Thyroid gland (tissue), 4 donors: ENCODE results near the gene ARNT2.

Experiments used
- POLR2A ChIP-seq, 2 donors: fragments of 450-650 bp; IDR thresholded peaks; one replicate each; pipeline ENCODE4 v1.6.1; 2017; ENCODE audit warnings: antibody characterized with exemption in 2 of 2, mild to moderate bottlenecking in 2 of 2, moderate library complexity in 1 of 2
- TF ChIP-seq, protein P1 (sequence below), 6 experiments: fragments of 200-600 bp in 3 of 6; fragments of 450-650 bp in 3 of 6; sonication (generic) in 3 of 6; IDR thresholded peaks; one replicate each; pipeline ENCODE4 v1.5.1; 2016 to 2019; ENCODE audit warnings: antibody characterized with exemption in 6 of 6, mild to moderate bottlenecking in 2 of 6, inconsistent platforms in 1 of 6, moderate library complexity in 1 of 6

DNA sequence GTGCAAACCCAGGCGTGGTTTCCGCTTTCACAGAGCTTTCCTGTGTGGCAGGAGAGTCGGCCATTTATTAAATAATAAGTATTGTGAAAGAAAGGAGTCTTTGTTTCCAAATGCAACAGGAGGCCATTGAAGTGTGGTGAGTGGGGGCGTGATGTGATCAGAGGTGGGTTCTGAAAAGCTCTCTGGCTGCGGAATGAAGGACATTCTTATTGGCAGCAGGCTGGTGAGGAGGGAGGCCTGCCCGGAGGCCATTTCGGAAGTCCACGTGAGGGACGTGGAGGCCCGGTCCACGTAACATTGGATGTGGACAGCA lies 11.1 kb downstream of the ARNT2 start:
- TF ChIP-seq, protein P1, sequence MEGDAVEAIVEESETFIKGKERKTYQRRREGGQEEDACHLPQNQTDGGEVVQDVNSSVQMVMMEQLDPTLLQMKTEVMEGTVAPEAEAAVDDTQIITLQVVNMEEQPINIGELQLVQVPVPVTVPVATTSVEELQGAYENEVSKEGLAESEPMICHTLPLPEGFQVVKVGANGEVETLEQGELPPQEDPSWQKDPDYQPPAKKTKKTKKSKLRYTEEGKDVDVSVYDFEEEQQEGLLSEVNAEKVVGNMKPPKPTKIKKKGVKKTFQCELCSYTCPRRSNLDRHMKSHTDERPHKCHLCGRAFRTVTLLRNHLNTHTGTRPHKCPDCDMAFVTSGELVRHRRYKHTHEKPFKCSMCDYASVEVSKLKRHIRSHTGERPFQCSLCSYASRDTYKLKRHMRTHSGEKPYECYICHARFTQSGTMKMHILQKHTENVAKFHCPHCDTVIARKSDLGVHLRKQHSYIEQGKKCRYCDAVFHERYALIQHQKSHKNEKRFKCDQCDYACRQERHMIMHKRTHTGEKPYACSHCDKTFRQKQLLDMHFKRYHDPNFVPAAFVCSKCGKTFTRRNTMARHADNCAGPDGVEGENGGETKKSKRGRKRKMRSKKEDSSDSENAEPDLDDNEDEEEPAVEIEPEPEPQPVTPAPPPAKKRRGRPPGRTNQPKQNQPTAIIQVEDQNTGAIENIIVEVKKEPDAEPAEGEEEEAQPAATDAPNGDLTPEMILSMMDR (IDR thresholded peaks at IDR 0.05): no peak
- TF ChIP-seq POLR2A (IDR thresholded peaks at IDR 0.05): no peak
